ENCODE measurements around the gene SPHKAP.
"Not testable (repeated sequence)": the region's sequence is repeated elsewhere in the genome, so short reads cannot be mapped to it uniquely, and the experiment has no call there.

Gene SPHKAP, protein sequence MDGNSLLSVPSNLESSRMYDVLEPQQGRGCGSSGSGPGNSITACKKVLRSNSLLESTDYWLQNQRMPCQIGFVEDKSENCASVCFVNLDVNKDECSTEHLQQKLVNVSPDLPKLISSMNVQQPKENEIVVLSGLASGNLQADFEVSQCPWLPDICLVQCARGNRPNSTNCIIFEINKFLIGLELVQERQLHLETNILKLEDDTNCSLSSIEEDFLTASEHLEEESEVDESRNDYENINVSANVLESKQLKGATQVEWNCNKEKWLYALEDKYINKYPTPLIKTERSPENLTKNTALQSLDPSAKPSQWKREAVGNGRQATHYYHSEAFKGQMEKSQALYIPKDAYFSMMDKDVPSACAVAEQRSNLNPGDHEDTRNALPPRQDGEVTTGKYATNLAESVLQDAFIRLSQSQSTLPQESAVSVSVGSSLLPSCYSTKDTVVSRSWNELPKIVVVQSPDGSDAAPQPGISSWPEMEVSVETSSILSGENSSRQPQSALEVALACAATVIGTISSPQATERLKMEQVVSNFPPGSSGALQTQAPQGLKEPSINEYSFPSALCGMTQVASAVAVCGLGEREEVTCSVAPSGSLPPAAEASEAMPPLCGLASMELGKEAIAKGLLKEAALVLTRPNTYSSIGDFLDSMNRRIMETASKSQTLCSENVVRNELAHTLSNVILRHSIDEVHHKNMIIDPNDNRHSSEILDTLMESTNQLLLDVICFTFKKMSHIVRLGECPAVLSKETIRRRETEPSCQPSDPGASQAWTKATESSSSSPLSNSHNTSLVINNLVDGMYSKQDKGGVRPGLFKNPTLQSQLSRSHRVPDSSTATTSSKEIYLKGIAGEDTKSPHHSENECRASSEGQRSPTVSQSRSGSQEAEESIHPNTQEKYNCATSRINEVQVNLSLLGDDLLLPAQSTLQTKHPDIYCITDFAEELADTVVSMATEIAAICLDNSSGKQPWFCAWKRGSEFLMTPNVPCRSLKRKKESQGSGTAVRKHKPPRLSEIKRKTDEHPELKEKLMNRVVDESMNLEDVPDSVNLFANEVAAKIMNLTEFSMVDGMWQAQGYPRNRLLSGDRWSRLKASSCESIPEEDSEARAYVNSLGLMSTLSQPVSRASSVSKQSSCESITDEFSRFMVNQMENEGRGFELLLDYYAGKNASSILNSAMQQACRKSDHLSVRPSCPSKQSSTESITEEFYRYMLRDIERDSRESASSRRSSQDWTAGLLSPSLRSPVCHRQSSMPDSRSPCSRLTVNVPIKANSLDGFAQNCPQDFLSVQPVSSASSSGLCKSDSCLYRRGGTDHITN (N-terminal part only)

DNA sequence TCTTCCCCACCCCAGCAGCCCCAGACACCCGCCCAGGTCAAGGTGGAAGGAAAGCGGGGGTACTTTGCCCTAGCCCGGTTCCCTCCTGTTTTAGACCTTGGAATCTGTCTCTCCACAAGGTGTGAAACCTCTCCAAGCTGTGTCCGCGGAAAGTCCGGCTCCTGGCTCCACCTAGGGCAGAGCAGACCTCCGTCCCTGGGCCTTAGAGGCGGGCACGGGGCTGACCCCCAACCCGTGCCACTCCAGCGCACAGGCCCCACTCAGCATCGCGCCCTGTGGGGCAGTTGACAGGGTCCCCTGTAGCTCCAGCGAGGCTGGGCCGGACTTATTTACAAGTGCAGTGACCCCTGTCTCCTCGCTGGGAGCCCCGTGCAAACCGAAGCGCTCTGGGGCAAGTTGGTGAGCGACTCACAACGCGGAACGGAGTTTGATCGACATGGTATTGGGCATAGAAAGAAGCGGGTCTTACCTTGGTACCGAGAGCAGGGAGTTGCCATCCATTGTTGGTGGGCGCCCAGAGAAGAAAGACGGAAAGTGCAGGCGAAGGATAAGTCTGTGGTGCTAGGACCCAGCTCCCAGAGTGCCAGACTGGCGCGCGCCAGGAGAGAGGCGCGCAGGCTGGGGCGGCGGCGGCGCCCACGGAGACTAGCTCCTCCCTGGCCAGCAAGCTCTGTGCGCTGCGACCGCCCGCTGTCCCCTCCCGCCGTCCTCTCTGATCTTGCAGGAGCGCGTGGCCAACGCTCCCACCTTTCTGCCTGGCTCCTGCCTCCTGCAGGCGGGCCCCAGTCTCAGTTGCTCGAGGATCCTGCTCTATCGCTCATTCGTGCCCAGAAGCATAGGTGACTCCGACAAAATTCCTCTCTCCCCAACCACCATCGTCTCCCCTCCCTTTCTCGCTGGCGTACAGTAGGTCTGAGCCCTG lies at the start of gene SPHKAP:
SPHKAP (minus strand) TSS at position 590 of the 922 bp plus-strand sequence; CDS start at position 501, 89 bp downstream.
- no peak for DNase-seq

DNA sequence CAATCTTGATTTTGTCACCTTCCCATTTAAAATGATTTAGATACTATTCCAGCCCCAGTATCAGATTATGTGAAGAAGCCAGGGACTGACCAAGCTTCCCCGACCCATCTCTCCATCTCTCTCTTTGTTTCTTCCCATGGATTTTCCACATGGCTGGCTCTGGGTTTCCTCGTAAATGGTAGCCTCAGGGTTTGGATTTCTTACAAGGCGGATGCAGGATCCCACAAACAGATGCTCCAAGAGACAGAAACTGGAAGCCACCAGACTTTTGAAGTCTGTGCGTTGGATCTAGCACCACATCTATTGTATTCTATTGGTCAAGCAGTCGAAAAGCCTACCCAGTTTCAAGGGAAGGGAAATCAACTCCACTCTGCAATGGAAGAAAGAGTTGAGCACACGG lies 46.0 kb upstream of the SPHKAP start:
- no peak for DNase-seq

DNA sequence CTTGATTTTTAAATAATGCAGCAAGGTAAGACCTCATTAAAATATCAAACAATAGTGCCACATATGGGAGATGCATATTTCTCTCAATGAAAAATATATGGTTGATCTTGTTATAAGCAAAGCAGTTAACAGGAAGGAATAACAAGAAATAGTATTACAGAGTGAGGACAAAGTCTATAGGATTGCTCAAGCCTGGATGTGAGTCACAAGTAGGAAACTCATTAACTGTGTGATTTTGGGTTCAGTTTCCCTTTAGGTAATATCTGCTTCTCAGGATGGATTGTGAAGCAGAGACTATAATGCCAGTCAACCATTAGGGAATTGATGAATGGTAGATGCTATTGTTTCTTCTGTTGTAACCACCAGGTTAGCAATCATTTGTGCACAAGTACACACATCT lies 42.9 kb upstream of the SPHKAP start:
- DNase-seq: no peak

DNA sequence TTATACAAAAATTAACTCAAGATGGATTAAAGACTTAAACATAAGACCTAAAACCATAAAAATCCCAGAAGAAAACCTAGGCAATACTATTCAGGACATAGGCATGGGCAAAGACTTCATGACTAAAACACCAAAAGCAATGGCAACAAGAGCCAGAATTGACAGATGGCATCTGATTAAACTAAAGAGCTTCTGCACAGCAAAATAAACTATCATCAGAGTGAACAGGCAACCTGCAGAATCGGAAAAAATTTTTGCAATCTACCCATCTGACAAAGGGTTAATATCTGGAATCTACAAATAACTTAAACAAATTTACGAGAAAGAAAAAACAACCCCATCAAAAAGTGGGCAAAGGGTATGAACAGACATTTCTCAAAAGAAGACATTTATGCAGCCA lies 37.1 kb upstream of the SPHKAP start:
- DNase-seq: not testable (repeated sequence)

DNA sequence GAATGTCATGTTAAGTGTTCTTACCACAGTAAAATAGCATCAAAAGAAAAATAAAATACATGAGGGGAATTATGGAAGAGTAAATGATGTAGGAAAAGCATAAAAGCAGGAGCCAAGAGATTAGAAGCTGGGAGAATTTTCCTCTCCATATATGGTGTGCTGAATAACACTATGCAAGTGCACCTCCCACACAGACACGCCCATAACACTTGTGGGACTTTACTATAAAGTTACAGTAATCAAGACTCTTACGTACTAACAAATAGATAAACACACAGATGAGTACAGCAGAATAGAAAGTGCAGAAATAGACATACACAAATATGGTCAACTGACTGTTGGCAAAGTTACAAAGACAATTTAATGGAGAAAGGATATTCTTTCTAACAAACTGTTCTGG lies 16.0 kb upstream of the SPHKAP start:
- DNase-seq: no peak

DNA sequence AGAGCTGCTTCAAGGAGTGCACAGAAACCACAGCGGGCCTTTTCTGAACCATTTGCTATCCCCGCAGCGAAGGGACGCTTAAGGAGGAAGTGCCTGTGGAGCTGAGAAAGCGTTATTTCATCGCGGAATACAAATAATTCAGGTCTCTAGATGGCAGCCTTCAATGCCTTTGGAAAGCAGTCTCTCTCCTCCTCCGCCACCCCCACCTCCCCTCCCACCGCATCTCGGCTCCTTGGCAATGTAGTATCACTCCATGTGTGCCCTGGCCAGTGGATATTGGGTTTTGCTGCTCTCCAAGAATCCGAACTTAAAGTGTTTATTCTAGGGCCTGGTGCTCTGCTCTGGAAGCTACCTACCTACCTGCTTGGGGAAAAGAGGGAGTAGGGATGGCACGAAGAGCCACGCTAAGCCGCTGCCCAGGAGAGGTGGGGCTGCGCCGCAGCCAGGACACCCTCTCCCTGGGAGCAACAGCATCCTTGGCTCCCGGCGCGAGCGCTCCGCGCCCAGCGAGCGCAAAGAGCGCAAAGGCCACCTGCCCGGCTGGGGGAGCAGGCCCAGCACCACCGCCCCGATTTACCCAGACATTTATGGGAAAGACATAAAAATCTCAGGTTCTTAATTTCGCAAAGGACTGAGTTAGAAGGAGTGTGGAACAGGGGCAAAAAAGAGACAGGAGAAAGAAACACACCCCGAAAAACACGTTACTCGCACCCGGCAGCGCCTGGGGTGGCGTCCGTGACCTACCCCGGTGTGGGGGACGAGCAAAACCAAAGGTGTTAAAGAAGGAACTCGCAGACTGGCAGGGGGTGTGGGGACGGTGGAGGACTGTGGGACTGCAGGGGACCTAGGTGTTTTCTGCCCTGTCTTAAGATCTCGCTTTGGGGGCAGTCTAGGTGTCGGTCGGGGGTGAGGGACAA lies 1.0 kb downstream of the SPHKAP start:
- no peak for DNase-seq

DNA sequence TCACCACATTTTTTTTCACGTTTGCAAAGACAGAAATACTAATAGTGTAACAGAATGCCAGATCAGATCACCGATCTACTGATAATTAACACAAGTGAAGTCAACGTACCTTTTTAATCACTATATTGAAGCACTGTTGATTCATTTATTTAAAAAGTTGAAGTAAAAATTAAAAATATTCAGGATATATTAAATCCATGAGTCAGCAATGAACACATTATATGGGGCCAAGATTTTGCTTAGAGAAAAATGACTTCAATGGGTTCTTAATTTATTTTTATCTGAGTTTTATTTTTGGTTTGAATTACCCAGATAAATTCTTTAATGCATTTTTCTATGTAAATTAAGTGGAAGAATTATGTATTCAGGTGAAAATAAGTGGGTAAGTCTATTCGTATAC lies 14.2 kb downstream of the SPHKAP start:
- no peak for DNase-seq

DNA sequence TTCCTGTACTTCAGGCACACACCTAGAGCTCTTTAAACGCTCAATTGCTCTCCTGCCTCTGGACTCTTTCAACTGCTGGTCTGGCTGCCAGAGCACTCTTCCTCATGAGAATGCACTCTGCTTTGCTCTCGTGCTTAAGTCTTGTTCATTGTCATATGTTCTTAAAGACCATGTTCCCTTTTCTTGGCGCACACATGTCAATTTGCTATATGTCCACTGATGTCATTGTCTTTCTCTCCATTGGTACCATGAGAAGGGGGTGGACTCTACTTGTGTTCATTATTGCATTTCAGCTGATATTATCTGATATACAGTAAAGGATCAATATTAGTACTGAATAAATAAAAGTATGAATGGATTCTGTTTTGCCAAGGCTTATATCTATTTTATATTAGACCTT lies 16.8 kb downstream of the SPHKAP start:
- DNase-seq: no peak

DNA sequence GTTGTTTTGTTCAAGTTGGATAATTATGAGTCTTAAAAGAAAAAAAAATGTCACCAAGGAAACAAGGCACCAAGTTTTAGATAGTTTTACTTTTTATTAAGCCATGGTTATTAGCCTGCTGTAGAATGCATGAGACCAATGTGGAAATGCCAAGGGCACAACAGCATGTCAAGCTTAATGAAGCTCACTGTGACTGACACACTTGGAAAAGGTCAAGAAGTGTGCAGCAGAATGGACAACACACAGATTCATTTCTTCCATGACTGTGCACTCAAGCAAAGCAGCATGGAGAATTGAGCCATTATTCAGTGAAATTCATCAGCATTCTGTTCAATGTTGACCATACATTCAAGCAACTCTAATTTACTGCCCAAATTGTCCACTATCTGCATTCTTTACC lies 23.6 kb downstream of the SPHKAP start:
- DNase-seq: no peak

DNA sequence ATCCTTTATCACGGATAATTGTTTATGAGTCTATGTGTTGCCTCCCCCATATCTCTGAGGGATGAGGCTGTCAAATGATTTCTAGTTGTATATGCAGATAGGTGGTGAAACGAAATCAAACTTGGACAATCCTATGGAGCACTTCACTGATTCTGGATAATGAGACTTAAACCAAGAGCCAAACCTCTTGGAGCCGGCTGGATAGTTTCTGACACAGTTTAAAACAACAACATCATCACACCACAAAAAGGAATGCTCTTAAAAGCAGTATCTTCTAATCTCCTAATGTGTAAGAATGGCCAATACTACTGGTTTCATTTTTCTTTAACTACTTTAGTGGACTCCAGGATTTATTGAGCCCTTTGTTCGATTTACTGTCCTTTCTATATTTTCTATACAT lies 36.5 kb downstream of the SPHKAP start:
- DNase-seq: no peak

DNA sequence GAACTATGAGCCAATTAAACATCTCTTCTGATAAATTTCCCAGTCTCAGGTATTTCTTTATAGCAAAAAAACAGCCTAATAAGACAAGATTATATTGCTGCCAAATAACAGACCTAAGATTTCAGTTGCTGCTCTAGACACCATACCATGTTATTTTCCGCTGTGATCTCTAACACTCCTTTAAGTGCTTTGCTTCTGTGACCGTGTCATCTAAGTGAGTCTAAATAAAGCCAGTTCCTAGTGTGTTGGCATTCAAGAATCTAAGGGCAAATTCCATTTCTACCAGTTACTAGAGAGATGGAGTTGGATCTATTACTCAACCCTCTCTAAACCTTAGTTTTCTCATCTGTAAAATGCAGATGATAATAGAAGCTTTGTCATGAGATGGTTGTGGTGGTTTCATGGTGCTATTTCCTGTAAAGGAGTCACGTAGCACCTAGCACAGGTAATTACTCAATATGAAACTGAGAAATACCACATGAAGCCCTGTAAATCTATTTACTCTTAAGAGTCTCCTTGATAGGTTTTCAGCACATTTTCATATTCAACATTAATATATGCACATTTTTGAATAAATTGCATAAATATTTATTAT lies 40.5 kb downstream of the SPHKAP start:
- DNase-seq: no peak

DNA sequence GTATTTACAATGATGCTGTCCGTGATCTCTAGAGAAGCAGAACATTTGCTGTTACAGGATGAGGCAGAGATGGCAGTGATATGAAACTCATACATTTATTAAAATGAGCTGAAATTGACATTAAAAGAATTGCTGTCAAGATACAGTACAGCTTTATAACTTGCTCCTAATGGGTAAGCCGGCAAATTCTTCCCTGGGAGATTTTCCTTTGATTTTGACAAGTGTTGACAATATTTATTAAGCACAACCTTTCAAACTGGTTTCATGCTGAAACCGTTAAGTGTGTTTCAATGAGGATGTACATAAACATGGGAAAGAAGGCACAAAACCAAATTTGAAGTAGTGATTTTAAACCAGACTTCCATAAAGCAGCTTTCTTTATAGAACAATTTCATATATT lies 45.5 kb downstream of the SPHKAP start:
- DNase-seq: no peak

DNA sequence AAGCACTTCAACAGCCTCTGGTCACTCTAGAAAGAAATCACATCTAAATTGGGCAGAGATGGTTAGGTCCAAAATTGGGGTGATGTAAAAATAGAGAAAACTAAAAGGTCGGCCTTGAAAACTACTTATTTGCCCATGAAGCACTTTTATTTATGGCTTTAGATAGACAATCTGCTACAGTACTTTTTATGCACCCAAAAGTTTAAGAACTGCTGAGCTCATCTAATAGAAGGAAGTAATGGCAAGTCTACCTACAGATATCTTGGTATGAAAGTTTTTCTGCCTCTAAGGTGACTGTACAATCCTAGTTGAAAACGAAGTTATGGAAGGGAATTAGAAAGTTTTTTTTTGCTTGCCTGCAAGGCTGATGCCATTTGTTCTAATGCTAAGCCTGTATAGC lies 46.2 kb downstream of the SPHKAP start:
- no peak for DNase-seq

DNA sequence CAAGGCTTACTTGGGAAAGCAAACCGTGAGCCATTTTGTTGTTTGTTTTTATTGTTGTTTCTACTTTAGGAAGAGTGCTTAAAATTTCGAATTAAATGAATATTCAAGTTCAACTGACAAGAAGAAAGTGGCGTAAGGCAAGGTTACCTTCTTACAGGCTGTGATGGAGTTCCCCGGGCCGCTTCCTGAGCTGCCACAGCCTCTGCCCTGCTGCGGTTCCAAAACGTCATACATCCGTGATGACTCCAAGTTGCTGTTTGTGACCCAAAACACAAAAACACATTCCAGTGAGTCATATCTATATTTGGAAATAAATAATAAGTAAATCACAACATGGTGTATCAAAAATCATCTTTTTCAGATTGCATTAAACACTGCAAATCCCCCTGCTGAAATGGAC lies 49.7 kb downstream of the SPHKAP start:
- no peak for DNase-seq

DNA sequence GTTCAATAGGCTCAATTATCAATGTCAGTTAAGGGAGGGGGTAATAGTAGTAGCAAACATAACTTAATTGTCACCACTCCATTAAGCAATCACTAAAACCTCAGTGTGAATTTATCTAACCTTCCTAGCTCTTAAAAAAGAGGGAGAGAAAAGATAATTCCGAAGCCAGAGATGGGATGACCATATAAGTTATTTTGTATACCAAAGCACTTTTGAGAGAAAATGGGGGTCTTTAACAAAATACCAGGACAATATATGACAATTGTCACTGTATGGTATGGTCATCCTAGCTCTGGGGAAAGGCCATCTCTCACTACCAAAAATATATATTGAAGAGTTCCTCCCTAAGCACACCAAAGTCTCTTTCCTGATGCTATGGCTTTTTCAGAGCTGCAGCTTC lies 55.1 kb downstream of the SPHKAP start:
- no peak for DNase-seq

DNA sequence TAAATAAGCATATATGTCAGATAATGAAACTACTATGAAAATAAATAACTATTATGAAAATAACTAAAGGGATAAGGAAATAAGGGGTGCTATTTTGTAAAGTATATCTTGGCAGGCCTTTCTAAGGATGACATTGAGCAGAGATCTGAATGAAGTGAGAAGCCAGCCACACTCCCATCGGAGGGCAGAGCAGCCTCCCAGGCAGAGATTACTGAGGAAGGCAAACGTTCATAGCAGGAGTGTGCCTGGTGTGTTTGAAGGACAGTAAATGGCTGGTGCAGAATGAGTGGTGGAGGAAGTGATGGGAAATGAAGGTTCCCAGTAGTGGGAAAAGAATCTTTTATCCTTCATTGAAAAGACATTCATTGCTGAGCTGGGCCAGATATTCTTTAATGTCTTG lies 62.5 kb downstream of the SPHKAP start:
- DNase-seq: no peak

DNA sequence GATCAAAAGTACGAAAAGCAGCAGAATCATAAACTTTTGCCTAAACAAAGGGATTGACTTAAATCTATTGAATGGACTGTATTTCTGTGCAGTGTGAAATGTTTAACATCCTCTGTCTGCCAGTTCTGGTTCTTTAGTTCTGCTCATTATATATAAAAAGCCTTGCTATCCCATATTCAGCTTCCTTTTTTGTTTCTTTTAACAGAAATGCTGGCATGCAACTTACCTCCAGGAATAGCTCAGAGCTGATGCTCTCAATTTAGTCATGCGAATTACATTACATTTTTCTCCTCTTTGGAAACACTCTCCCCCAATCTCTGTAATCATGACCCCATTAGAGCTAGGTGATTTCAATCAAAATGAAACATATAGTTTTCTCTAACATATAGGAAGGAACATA lies 73.6 kb downstream of the SPHKAP start:
- DNase-seq: no peak

DNA sequence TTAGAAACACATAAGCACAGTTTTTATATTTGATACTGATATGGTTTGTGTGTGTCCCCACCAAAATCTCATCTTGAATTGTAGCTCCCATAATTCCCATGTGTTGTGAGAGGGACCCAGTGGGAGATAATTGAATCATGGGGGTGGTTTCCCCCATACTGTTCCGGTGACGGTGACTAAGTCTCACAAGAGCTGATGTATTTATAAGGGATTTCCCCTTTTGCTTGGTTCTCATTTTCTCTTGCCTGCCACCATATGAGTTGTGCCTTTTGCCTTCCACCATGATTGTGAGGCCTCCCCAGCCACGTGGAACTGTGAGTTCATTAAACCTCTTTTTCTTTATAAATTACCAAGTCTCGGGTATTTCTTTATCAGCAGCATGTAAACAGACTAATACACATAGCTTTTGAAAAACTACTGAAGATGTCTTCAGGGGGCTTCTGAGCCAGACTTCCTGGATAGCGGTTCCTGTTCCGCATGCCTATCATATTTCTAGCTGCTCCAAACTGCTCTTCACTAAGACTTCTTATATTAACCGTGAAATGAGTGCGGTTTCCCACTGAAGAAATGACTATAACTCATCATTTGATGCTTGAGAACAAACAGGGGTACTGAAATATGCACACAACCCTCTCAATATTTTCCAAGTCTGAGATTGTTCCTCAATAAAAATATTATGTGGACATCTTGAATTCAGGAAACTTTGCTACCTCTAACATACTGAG lies 75.8 kb downstream of the SPHKAP start:
- DNase-seq: peak; percentile 6

DNA sequence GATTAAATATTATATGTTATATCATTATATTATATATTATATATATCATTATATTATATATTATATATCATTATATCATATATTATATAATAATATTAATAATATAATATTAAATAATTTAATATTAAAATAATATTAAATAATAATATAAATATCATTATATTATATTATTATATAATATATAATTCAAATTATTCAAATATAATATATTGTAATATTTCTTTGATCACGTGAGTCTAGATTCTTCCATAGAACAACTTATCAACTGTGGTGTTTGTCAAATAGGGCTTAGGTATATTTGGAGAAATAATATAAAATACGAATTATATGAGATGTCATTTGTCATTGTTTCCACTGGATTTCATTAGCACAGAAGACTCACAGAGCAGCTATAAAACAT lies 77.3 kb downstream of the SPHKAP start:
- no peak for DNase-seq

DNA sequence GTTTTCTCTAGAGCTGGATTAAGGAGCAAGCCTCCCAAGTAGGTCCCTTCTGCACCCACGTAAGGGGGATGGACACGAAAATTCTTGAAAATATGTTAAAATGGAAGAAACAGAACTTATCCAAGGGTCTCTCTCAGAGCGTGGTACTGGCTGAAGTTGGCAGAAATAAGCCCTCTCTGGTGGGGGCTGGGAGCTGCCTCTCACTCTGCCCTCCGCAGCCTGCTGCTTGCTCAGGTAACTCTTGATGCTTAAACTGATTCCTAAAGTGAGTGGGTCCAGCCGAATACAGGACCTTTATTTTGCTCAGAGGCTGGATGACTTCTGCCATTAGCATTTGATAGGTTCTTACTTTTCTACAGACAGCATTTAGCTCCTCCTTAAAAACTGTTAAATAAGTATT lies 78.1 kb downstream of the SPHKAP start:
- no peak for DNase-seq
